Measurements from ENCODE around the gene IL16.

IL16 gene

GRCh38 chr15:81362790-81363189, 166.1 kb downstream of the IL16 start:
- no peak for DNase-seq (ENCODE audit: low read depth in 1 of 2, low spot score in 1 of 2)
- TF ChIP-seq JUND (IDR thresholded peaks at IDR 0.05; ENCODE audit: low read depth) = no peak
- in situ Hi-C loops (cut with HindIII; ENCODE audit: low pct_unique_long_range_greater_than_20kb, low sequenced_read_pairs) = no loop called here

GRCh38 chr15:81363276-81363675, 166.6 kb downstream of the IL16 start:
- DNase-seq (ENCODE audit: low read depth in 1 of 2, low spot score in 1 of 2) = no peak
- no peak for TF ChIP-seq JUND (IDR thresholded peaks at IDR 0.05; ENCODE audit: low read depth)
- in situ Hi-C loops (cut with HindIII; ENCODE audit: low pct_unique_long_range_greater_than_20kb, low sequenced_read_pairs) = no loop called here

All from T47D (cell line).